NCI-H1417 (cell line): ENCODE results near the gene ARL6IP4.

Experiments
- DNase-seq, 3 experiments: peaks; one replicate each; lab custom pipeline; 2025; lab: John Stamatoyannopoulos, UW

The ARL6IP4 gene

GRCh38 chr12:122990961-122991622 is 10.6 kb downstream of the ARL6IP4 start:
- no peak for DNase-seq

DNA sequence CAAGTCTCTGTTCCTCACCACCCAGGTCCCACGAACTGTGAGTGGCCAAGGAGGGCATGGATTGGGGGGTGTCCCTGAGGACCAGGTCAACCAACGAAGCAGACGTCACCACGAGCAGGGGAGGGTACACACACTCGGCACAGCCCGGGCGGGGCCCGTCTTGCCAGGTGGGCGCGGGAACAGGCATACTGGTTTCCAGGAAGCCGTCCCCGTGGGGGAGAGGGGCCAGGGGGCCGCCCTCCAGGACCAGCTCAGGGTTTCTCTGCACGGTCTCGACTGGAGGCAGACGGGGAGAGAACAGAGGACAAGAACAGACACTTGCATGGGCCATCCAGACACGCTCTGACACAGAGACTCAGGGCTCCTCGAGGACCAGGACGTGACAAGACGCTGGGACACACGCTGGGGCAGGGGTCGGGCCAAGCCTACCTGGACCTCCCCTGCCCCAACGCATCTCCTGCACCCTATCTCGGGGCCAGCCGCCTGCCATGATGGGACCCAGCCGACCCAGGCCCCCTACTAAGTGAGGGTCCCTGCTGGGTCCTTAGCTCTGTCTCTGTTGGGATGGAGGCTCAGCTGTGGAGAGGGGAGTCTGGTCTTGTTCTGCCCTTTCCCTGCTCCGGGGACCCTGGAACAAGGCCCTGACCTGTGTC is 11.3 kb downstream of the ARL6IP4 start:
- no peak for DNase-seq

GRCh38 chr12:122992386-122992785 is 11.9 kb downstream of the ARL6IP4 start:
- no peak for DNase-seq

DNA sequence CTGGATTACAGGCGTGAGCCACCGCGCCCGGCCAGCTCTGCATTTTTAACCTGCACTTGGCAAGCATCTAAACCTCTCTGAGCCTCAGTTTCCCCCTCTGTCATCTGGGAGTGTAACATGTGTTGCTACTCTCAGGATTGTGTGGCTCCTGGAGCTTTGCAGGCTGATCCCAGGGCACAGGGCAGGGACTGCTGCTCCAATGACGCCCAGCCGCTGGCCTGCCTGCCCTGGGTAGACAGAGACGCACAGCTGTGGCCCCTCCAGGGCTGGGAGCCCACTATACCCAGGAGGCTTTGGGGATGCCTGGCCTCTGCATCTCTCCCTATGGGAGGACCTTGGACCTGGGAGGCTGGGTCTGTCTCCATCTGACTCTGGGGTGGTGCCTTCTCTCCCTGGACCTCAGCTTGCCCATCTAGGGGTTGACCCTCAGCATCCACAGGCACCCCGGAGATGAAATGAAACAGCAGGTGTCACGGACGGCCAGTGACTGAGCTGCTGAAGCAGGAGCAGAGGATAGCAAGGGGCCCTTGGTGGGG is 13.7 kb downstream of the ARL6IP4 start:
- DNase-seq: no peak

DNA sequence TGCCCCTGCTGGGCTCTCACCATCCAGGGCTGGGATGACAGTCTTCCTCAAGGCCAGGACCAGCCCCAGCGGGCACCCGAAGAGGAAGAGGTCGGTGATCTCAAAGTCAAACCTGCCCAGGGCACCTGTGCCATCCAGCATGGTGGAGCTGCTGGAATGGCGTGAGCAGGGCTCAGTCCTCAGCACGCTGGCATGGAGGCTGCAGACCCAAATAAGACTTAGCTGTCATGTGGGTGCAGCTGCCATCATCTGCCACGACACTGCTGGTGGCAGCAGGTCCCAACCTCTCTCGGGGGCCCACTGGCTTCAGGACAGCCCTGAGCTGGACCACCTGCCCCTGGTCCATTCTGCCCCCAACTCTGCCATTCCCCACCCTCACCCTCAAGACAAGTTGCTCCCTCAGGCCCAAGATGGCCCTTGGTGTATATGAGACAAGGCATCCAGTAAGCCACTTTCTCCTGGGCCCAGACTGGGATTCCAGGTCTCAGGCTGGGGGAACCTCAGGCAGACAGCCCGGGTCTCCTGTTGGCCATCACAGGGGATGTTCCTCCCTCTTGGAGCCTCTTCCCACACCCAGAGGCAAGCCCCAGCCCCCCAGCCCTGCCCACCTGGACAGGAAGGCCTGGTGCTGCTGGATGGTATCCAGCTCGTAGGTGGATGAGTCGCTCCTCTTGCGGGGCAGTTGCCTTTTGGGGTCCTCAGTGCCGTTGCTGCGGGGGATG is 14.5 kb downstream of the ARL6IP4 start:
- no peak for DNase-seq

DNA sequence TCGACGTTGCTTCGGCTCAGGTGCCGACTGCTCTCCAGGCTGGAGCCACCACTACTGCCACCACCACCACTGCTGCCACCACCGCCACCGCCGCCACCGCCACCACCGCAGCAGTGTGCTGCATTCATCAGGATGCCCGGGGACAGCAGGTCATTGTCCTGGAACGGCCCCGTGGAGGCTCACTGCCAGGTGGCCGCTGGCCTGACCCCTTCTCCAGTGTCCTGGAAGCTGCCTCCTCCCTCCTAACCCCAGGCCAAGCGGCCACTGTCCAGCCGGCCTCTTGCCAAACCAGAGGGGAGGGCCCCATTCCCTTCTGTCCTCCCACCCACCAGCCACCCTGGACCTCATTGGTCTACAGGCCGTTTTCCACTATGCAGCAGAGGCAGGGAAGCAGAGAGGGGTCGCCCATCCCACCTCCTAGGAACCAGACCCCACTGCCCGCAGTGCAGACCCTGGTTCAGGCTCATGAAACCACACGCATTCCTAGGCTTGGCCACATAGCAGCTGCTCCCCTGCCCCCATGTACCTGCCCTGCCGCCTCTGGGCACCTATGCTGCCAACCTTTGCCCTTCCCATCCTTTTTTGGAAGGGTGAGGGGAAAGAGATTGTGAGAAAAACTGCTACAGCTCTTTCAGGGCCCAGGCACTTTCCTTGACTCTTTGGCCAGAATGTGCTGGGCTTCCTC is 15.2 kb downstream of the ARL6IP4 start:
- no peak for DNase-seq

DNA sequence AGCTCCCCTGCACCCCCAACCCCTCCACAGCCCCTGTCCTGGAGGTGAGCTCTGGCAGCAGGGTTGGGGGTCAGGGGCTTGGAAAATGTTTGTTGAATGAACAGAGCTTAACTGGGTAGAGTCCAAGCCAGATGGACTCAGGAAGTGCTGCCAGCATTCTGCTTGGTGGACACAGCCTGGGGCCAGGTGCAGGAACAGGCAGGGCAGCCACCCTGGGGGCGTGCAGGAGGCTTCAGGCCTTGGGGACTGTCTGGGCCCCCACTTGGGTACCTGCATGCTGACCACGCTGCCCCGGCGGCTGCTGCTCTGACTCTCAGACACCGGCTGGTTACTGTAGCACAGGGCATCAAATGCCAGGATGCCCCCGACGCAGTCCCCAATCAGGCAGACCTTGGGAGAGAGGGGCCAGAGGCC is 15.7 kb downstream of the ARL6IP4 start:
- DNase-seq: no peak

GRCh38 chr12:122996621-122997342 is 16.3 kb downstream of the ARL6IP4 start:
- DNase-seq: no peak

GRCh38 chr12:122997343-122998250 is 17.1 kb downstream of the ARL6IP4 start:
- DNase-seq: no peak

DNA sequence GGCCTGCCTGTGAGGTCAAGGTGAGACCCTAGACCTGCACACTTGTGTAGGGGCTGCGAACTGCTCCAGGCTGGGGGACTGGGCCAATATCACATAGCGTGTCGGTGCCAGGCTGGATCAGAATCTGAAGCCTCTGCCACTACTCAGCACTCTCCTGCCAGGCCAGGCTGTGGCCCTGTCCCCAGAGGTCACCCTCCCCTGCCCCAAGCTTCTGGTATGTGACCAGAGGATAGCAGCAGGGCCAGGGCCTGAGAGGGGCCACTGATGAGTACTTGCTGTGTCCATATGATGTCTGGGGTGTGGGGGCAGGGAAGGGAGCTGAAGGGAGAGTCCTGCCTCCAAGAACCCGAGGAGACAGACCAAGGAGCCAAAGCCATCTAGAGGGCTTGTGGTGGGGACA is 17.8 kb downstream of the ARL6IP4 start:
- no peak for DNase-seq

- DNase-seq: no peak
Measured at GRCh38 chr12:122999196-122999946, 18.9 kb downstream of the ARL6IP4 start.

- no peak for DNase-seq
Measured at GRCh38 chr12:122999986-123000420, 19.5 kb downstream of the ARL6IP4 start.

DNA sequence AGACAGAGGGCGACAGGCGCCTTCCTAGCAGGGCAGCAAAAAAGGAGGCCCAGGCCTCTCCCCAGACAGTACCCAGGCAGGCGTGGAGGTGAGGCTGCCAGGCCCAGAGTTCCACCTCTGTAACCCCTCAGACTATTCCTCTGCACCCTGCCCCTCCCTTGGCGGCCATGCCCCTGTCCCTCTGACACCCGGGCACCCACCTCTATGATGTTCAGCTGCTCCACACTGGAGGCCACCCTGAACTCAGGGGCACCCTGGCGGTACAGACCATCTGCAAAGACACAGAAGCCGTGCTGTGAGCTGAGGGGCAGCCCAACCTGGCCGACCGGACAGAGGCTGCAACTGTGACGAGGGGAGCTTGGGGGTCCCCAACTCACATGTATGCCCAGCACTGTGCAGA is 20.1 kb downstream of the ARL6IP4 start:
- DNase-seq: no peak

DNA sequence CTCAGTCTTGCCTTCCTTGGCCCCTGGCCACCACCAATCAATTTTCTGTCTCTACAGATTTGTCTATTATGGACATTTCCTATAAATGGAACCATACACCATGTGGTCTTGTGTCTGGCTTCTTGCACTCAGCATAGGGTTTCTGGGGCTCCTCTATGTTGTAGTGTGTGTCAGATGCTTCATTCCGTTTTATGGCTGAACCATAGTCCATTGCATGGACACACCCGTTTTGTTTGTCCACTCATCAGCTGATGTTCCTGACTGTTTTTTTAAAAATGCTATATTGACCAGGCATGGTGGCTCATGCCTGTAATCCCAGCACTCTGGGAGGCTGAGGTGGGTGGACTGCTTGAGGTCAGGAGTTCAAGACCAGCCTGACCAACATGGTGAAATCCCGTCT is 21.0 kb downstream of the ARL6IP4 start:
- no peak for DNase-seq

DNA sequence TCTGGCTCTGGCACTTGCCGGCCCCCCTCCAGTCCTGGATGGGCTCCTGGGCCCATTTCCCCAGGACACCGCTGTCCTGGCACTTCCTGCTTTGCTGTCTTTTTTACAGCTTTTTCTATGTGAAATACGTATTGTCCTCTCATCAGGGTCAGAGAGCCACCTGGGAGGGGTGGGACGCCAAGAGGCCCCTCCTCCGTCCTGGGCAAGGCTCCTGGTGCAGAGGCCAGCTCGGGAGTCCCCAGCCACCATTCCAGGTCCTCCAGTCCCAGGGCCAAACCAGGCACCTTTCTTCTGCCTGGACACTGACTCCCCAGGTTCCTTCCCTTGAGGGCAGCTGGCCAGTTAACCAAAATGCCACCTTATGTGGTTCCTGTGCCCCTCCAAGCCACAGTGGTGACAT is 22.8 kb downstream of the ARL6IP4 start:
- no peak for DNase-seq

DNA sequence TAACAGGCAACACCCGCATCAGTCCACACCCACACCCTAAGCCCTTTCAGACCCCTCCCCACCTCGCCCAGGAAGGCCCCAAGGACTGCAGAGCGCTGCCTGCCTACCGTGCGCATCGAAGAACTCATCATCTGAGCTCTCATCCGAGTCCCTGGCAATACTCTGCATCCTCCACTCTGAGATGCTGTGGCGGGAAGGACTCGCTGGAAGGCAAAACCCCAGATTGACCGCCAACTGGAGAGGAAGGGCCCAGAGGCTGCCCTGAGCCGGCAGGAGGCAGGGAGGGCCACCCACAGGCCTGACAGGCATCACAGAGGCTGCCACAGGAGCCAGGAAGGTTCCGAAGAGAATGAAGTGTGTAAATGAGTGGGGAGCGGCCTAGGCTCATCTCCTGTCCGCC is 23.8 kb downstream of the ARL6IP4 start:
- DNase-seq: no peak

GRCh38 chr12:123005081-123005626 is 24.7 kb downstream of the ARL6IP4 start:
- no peak for DNase-seq

- DNase-seq: no peak
Measured at GRCh38 chr12:123006977-123007376, 26.5 kb downstream of the ARL6IP4 start.

DNA sequence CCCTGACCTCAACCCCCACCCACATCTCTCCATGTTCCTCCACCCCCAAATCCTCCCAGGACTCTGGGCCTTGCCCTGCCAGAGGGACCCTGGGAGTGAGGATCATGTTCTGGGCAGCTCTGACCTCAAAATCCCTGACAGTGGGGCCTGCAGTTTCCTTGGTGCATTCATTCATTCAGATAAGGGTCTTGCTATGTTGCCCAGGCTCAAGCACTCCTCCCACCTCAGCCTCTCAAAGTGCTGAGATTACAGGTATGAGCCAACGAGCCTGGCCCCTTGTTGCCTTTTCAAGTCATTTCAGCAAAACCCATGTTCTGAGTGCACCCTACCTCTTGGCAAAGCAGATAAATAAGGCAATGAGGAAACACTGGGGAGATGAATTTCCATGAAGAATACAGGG is 29.6 kb downstream of the ARL6IP4 start:
- no peak for DNase-seq

DNA sequence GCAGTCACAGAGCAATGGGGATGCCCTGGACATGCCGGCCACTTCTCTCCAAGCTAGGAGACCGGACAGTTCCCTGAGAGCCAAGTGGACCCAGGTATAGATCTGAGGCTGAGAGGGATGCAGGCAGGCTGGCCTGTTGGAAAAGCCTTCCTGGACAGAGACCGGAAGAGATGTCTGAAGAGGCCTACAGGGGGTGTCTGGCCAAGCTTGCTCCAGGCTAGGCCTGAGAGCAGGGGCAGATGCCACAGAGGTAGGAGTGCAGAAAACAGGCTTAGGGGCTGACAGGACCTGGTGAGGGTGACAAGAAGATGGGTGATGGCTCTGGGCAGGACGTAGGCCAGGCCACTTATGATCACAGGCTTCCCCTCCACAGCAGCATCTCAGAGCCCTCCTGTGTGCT is 30.2 kb downstream of the ARL6IP4 start:
- no peak for DNase-seq
